ENCODE results near the gene DPF3. TPM values are rescaled to one million over a fixed set of nuclear protein-coding genes. Genes with fewer than 3 reads are reported as not detected.

Gene DPF3
- total and polyA plus RNA-seq, 2 donors (not counting 1 experiment from before 2014, with no cell fraction given): 7.6 to 13.7 TPM

- peak overlapping the region; percentile 66 for H3K27ac ChIP-seq (ENCODE audit: insufficient read depth, low read length)
Measured at GRCh38 chr14:72636094-72636493, 257.8 kb downstream of the DPF3 start.

GRCh38 chr14:72634691-72635616 lies 258.9 kb downstream of the DPF3 start:
- no peaks in the 10 kb centered on the region for H3K79me2 ChIP-seq (ENCODE audit: control insufficient read depth, insufficient read depth, low read length)
- no peak for DNase-seq (ENCODE audit: low read depth in 2 of 2)
- no peak overlapping the region for H3K4me2 ChIP-seq (ENCODE audit: extremely low read depth, insufficient read depth, low read length)
- H4K20me1 ChIP-seq (ENCODE audit: control insufficient read depth, extremely low read depth, insufficient read depth, low read length): no peaks in the 10 kb centered on the region
- H3K27me3 ChIP-seq (ENCODE audit: control insufficient read depth, insufficient read depth, low read length): no peaks in the 10 kb centered on the region
- TF ChIP-seq EZH2 (IDR thresholded peaks at IDR 0.05; ENCODE audit: low read length, missing control alignments) (no peak), CTCF (conservative IDR thresholded peaks at IDR 0.05 in 1 of 2, IDR thresholded peaks at IDR 0.05 in 1 of 2; ENCODE audit: low read depth in 1 of 2, low read length in 2 of 2) (no peak)
- H3K4me1 ChIP-seq (ENCODE audit: control insufficient read depth, extremely low read depth, insufficient read depth, low read length): peaks cover 12% of the 10 kb centered on the region
- no peak overlapping the region for H3K27ac ChIP-seq (ENCODE audit: insufficient read depth, low read length)
- H3K36me3 ChIP-seq (ENCODE audit: control insufficient read depth, insufficient read depth, low read length): no peaks in the 10 kb centered on the region
- no peaks in the 10 kb centered on the region for H3K9me3 ChIP-seq (ENCODE audit: control insufficient read depth, insufficient read depth, low read depth, low read length)
- H2AFZ ChIP-seq (ENCODE audit: low read length): peak overlapping the region; percentile 16
- H3K9ac ChIP-seq (ENCODE audit: insufficient read depth, low read length): no peak overlapping the region
- H3K4me3 ChIP-seq (replicated peaks in 1 of 4; ENCODE audit: control extremely low read depth in 1 of 4, insufficient read depth in 1 of 4, low read depth in 3 of 4, low read length in 4 of 4): no peak overlapping the region

More at GRCh38 chr14:72636094-72636493, 257.8 kb downstream of the DPF3 start:
- H3K27me3 ChIP-seq (ENCODE audit: control insufficient read depth, insufficient read depth, low read length): no peaks in the 10 kb centered on the region
- no peaks in the 10 kb centered on the region for H3K9me3 ChIP-seq (ENCODE audit: control insufficient read depth, insufficient read depth, low read depth, low read length)
- H3K4me1 ChIP-seq (ENCODE audit: control insufficient read depth, extremely low read depth, insufficient read depth, low read length): peaks cover 12% of the 10 kb centered on the region
- no peaks in the 10 kb centered on the region for H3K79me2 ChIP-seq (ENCODE audit: control insufficient read depth, insufficient read depth, low read length)
- no peak overlapping the region for H2AFZ ChIP-seq (ENCODE audit: low read length)
- no peak overlapping the region for H3K4me3 ChIP-seq (replicated peaks in 1 of 4; ENCODE audit: control extremely low read depth in 1 of 4, insufficient read depth in 1 of 4, low read depth in 3 of 4, low read length in 4 of 4)
- no peaks in the 10 kb centered on the region for H4K20me1 ChIP-seq (ENCODE audit: control insufficient read depth, extremely low read depth, insufficient read depth, low read length)
- H3K4me2 ChIP-seq (ENCODE audit: extremely low read depth, insufficient read depth, low read length): peak overlapping the region; percentile 68
- DNase-seq (ENCODE audit: low read depth in 2 of 2): peak in 1 of 2 donors; percentile 42
- no peak overlapping the region for H3K9ac ChIP-seq (ENCODE audit: insufficient read depth, low read length)
- H3K36me3 ChIP-seq (ENCODE audit: control insufficient read depth, insufficient read depth, low read length): no peaks in the 10 kb centered on the region
- TF ChIP-seq CTCF (conservative IDR thresholded peaks at IDR 0.05 in 1 of 2, IDR thresholded peaks at IDR 0.05 in 1 of 2; ENCODE audit: low read depth in 1 of 2, low read length in 2 of 2): no peak
- TF ChIP-seq EZH2 (IDR thresholded peaks at IDR 0.05; ENCODE audit: low read length, missing control alignments): no peak

GRCh38 chr14:72633551-72633950 lies 260.4 kb downstream of the DPF3 start:
- Histone ChIP-seq H3K27me3 (ENCODE audit: control insufficient read depth, insufficient read depth, low read length) (no peaks in the 10 kb centered on the region), H2AFZ (ENCODE audit: low read length) (no peak overlapping the region), H4K20me1 (ENCODE audit: control insufficient read depth, extremely low read depth, insufficient read depth, low read length) (no peaks in the 10 kb centered on the region), H3K9ac (ENCODE audit: insufficient read depth, low read length) (no peak overlapping the region), H3K27ac (ENCODE audit: insufficient read depth, low read length) (no peak overlapping the region), H3K4me2 (ENCODE audit: extremely low read depth, insufficient read depth, low read length) (no peak overlapping the region), H3K9me3 (ENCODE audit: control insufficient read depth, insufficient read depth, low read depth, low read length) (no peaks in the 10 kb centered on the region), H3K36me3 (ENCODE audit: control insufficient read depth, insufficient read depth, low read length) (no peaks in the 10 kb centered on the region), H3K4me3 (replicated peaks in 1 of 4; ENCODE audit: control extremely low read depth in 1 of 4, insufficient read depth in 1 of 4, low read depth in 3 of 4, low read length in 4 of 4) (no peak overlapping the region), H3K4me1 (ENCODE audit: control insufficient read depth, extremely low read depth, insufficient read depth, low read length) (peaks cover 12% of the 10 kb centered on the region), H3K79me2 (ENCODE audit: control insufficient read depth, insufficient read depth, low read length) (no peaks in the 10 kb centered on the region)
- TF ChIP-seq CTCF (conservative IDR thresholded peaks at IDR 0.05 in 1 of 2, IDR thresholded peaks at IDR 0.05 in 1 of 2; ENCODE audit: low read depth in 1 of 2, low read length in 2 of 2) (no peak), EZH2 (IDR thresholded peaks at IDR 0.05; ENCODE audit: low read length, missing control alignments) (no peak)
- DNase-seq (ENCODE audit: low read depth in 2 of 2): no peak

All from fibroblast of lung (primary cell).